HAP-1 (cell line): ENCODE measurements around the gene FHIT.

ENCODE experiments used
- DNase-seq, 2 experiments: peaks; one replicate each; pipeline ENCODE4 v3.0.0-alpha.2; 2016 to 2020; ENCODE audit warnings: low spot score in 2 of 2
- H3K27me3 ChIP-seq: fragments of 250-450 bp; sonication (Bioruptor Pico); 2 replicates; pipeline ENCODE4 v1.5.1; 2020; ENCODE audit warnings: low read depth, mild to moderate bottlenecking, moderate library complexity
- H3K36me3 ChIP-seq: fragments of 250-450 bp; sonication (Bioruptor Pico); replicated peaks from 2 replicates; pipeline ENCODE4 v1.5.1; 2020; ENCODE audit warnings: mild to moderate bottlenecking
- H3K4me1 ChIP-seq: fragments of 250-450 bp; sonication (Bioruptor Pico); 2 replicates; pipeline ENCODE4 v1.5.1; 2020; ENCODE audit warnings: mild to moderate bottlenecking
- H3K4me3 ChIP-seq: fragments of 250-450 bp; sonication (Bioruptor Pico); 2 replicates; pipeline ENCODE4 v1.5.1; 2020; ENCODE audit warnings: mild to moderate bottlenecking, moderate library complexity
- H3K9me3 ChIP-seq: fragments of 250-450 bp; sonication (Bioruptor Pico); 2 replicates; pipeline ENCODE4 v1.5.1; 2020; ENCODE audit warnings: mild to moderate bottlenecking, moderate library complexity
- in situ Hi-C: fragments of 300-500 bp; cut with MboI; formaldehyde crosslinking; loops from 3 replicates; pipeline ENCODE4 v1.14.3; 2020; ENCODE audit warnings: low sequenced_read_pairs, inconsistent platforms, mixed read lengths

Gene FHIT

GRCh38 chr3:59746585-59746984 is 1504.7 kb downstream of the FHIT start:
- H3K9me3 ChIP-seq, result no peaks in the 10 kb centered on the region
- no peaks in the 10 kb centered on the region for H3K36me3 ChIP-seq
- H3K27me3 ChIP-seq, result no peaks in the 10 kb centered on the region
- in situ Hi-C loops, result no loop called here
- H3K4me3 ChIP-seq, result no peak overlapping the region
- no peak for DNase-seq
- H3K4me1 ChIP-seq, result peaks cover 8% of the 10 kb centered on the region

GRCh38 chr3:59737241-59737640 is 1514.0 kb downstream of the FHIT start:
- in situ Hi-C loops, result no loop called here
- H3K9me3 ChIP-seq, result no peaks in the 10 kb centered on the region
- no peaks in the 10 kb centered on the region for H3K36me3 ChIP-seq
- no peak overlapping the region for H3K4me3 ChIP-seq
- H3K27me3 ChIP-seq, result no peaks in the 10 kb centered on the region
- DNase-seq, result no peak
- no peaks in the 10 kb centered on the region for H3K4me1 ChIP-seq

- Histone ChIP-seq H3K4me3 (no peak overlapping the region), H3K9me3 (no peaks in the 10 kb centered on the region), H3K27me3 (no peaks in the 10 kb centered on the region), H3K4me1 (no peaks in the 10 kb centered on the region), H3K36me3 (no peaks in the 10 kb centered on the region)
- in situ Hi-C loops, result no loop called here
- no peak for DNase-seq
Observed at GRCh38 chr3:59734061-59734460, 1517.2 kb downstream of the FHIT start.

GRCh38 chr3:59733041-59733809 is 1518.0 kb downstream of the FHIT start:
- Histone ChIP-seq H3K4me3 (no peak overlapping the region), H3K36me3 (no peaks in the 10 kb centered on the region), H3K27me3 (no peaks in the 10 kb centered on the region), H3K4me1 (no peaks in the 10 kb centered on the region), H3K9me3 (no peaks in the 10 kb centered on the region)
- no peak for DNase-seq
- in situ Hi-C loops, result no loop called here

- no peaks in the 10 kb centered on the region for H3K9me3 ChIP-seq
- H3K4me1 ChIP-seq, result no peaks in the 10 kb centered on the region
- in situ Hi-C loops, result no loop called here
- no peak for DNase-seq
- H3K36me3 ChIP-seq, result no peaks in the 10 kb centered on the region
- H3K27me3 ChIP-seq, result no peaks in the 10 kb centered on the region
- no peak overlapping the region for H3K4me3 ChIP-seq
Observed at GRCh38 chr3:59731943-59732342, 1519.3 kb downstream of the FHIT start.

GRCh38 chr3:59730591-59730990 is 1520.7 kb downstream of the FHIT start:
- Histone ChIP-seq H3K36me3 (no peaks in the 10 kb centered on the region), H3K27me3 (no peaks in the 10 kb centered on the region), H3K4me1 (no peaks in the 10 kb centered on the region), H3K4me3 (no peak overlapping the region), H3K9me3 (no peaks in the 10 kb centered on the region)
- no peak for DNase-seq
- in situ Hi-C loops, result no loop called here

GRCh38 chr3:59728587-59728908 is 1522.7 kb downstream of the FHIT start:
- H3K4me1 ChIP-seq, result no peaks in the 10 kb centered on the region

GRCh38 chr3:59727902-59728586 is 1523.2 kb downstream of the FHIT start:
- in situ Hi-C loops, result no loop called here
- H3K36me3 ChIP-seq, result no peaks in the 10 kb centered on the region

More at GRCh38 chr3:59728587-59728908, 1522.7 kb downstream of the FHIT start:
- Histone ChIP-seq H3K4me3 (no peak overlapping the region), H3K27me3 (no peaks in the 10 kb centered on the region), H3K9me3 (no peaks in the 10 kb centered on the region), H3K36me3 (no peaks in the 10 kb centered on the region)
- DNase-seq, result no peak
- in situ Hi-C loops, result no loop called here

GRCh38 chr3:59726279-59726678 is 1525.0 kb downstream of the FHIT start:
- Histone ChIP-seq H3K27me3 (no peaks in the 10 kb centered on the region), H3K36me3 (no peaks in the 10 kb centered on the region), H3K4me3 (no peak overlapping the region), H3K9me3 (no peaks in the 10 kb centered on the region), H3K4me1 (no peaks in the 10 kb centered on the region)
- in situ Hi-C loops, result no loop called here
- no peak for DNase-seq

More at GRCh38 chr3:59727902-59728586, 1523.2 kb downstream of the FHIT start:
- Histone ChIP-seq H3K4me3 (no peak overlapping the region), H3K9me3 (no peaks in the 10 kb centered on the region), H3K27me3 (no peaks in the 10 kb centered on the region), H3K4me1 (no peaks in the 10 kb centered on the region)
- DNase-seq, result no peak

- H3K4me1 ChIP-seq, result peaks cover 20% of the 10 kb centered on the region
- peak; percentile 67 to 88 for DNase-seq
- H3K4me3 ChIP-seq, result no peak overlapping the region
- in situ Hi-C loops, result no loop called here
- no peaks in the 10 kb centered on the region for H3K27me3 ChIP-seq
- H3K36me3 ChIP-seq, result no peaks in the 10 kb centered on the region
- H3K9me3 ChIP-seq, result no peaks in the 10 kb centered on the region
Observed at GRCh38 chr3:59717679-59718205, 1533.5 kb downstream of the FHIT start.

- no peak for DNase-seq
- in situ Hi-C loops, result no loop called here
- Histone ChIP-seq H3K4me1 (peaks cover 18% of the 10 kb centered on the region), H3K4me3 (no peak overlapping the region), H3K36me3 (no peaks in the 10 kb centered on the region), H3K9me3 (no peaks in the 10 kb centered on the region), H3K27me3 (peaks cover 8% of the 10 kb centered on the region)
Observed at GRCh38 chr3:59714066-59714465, 1537.2 kb downstream of the FHIT start.

GRCh38 chr3:59710554-59710953 is 1540.7 kb downstream of the FHIT start:
- in situ Hi-C loops, result no loop called here
- H3K4me3 ChIP-seq, result no peak overlapping the region
- no peaks in the 10 kb centered on the region for H3K4me1 ChIP-seq
- DNase-seq, result no peak
- peaks cover 8% of the 10 kb centered on the region for H3K27me3 ChIP-seq
- no peaks in the 10 kb centered on the region for H3K9me3 ChIP-seq
- no peaks in the 10 kb centered on the region for H3K36me3 ChIP-seq

- H3K4me3 ChIP-seq, result no peak overlapping the region
- peaks cover 8% of the 10 kb centered on the region for H3K27me3 ChIP-seq
- no peaks in the 10 kb centered on the region for H3K9me3 ChIP-seq
- H3K36me3 ChIP-seq, result no peaks in the 10 kb centered on the region
- no peaks in the 10 kb centered on the region for H3K4me1 ChIP-seq
- in situ Hi-C loops, result no loop called here
- no peak for DNase-seq
Observed at GRCh38 chr3:59709702-59710553, 1541.3 kb downstream of the FHIT start.

GRCh38 chr3:59708202-59708601 is 1543.0 kb downstream of the FHIT start:
- Histone ChIP-seq H3K9me3 (0 out of 2 replicates have a peak, but pooled peaks cover 3% of the 10 kb centered on the region), H3K4me1 (no peaks in the 10 kb centered on the region)
- in situ Hi-C loops, result no loop called here

More at GRCh38 chr3:59708202-59708601, 1543.0 kb downstream of the FHIT start:
- DNase-seq, result no peak
- Histone ChIP-seq H3K36me3 (no peaks in the 10 kb centered on the region), H3K4me3 (no peak overlapping the region), H3K27me3 (peaks cover 8% of the 10 kb centered on the region)
